ENCODE results near the gene GNA15. TPM values are rescaled to one million over a fixed set of nuclear protein-coding genes. Genes with fewer than 3 reads are reported as not detected.
"Not testable (repeated sequence)": the region's sequence is repeated elsewhere in the genome, so short reads cannot be mapped to it uniquely, and the experiment has no call there.

Gene GNA15
- total RNA-seq, 2 donors from 2014 or later = 202 to 297 TPM

GRCh38 chr19:3190921-3191805 is 55.3 kb downstream of the GNA15 start:
- H3K27me3 Mint-ChIP-seq = no peaks in the 10 kb centered on the region
- H3K4me1 Mint-ChIP-seq = peaks cover 16% of the 10 kb centered on the region
- H3K9me3 Mint-ChIP-seq = no peaks in the 10 kb centered on the region
- no peak overlapping the region for H3K27ac Mint-ChIP-seq
- ATAC-seq (replicated peaks) = no peak
- H3K36me3 Mint-ChIP-seq (ENCODE audit: low read depth) = peaks cover 54% of the 10 kb centered on the region
- no peak overlapping the region for H3K4me3 Mint-ChIP-seq

GRCh38 chr19:3191806-3192104 is 55.9 kb downstream of the GNA15 start:
- not testable (repeated sequence) for H3K27me3 Mint-ChIP-seq, H3K27ac Mint-ChIP-seq

GRCh38 chr19:3192228-3192635 is 56.4 kb downstream of the GNA15 start:
- no peak for ATAC-seq (replicated peaks)
- peaks cover 46% of the 10 kb centered on the region for H3K36me3 Mint-ChIP-seq (ENCODE audit: low read depth)
- no peaks in the 10 kb centered on the region for H3K9me3 Mint-ChIP-seq

More at GRCh38 chr19:3191806-3192104, 55.9 kb downstream of the GNA15 start:
- peaks cover 15% of the 10 kb centered on the region for H3K4me1 Mint-ChIP-seq
- not testable (repeated sequence) for H3K4me3 Mint-ChIP-seq; ATAC-seq (replicated peaks); H3K9me3 Mint-ChIP-seq
- H3K36me3 Mint-ChIP-seq (ENCODE audit: low read depth) = peaks cover 50% of the 10 kb centered on the region

GRCh38 chr19:3192684-3193083 is 56.9 kb downstream of the GNA15 start:
- Mint-ChIP-seq H3K9me3 (no peaks in the 10 kb centered on the region), H3K27me3 (no peaks in the 10 kb centered on the region)

More at GRCh38 chr19:3192228-3192635, 56.4 kb downstream of the GNA15 start:
- no peak overlapping the region for H3K4me3 Mint-ChIP-seq
- peaks cover 10% of the 10 kb centered on the region for H3K4me1 Mint-ChIP-seq
- no peak overlapping the region for H3K27ac Mint-ChIP-seq
- H3K27me3 Mint-ChIP-seq = no peaks in the 10 kb centered on the region

GRCh38 chr19:3193256-3194105 is 57.6 kb downstream of the GNA15 start:
- Mint-ChIP-seq H3K27ac (no peak overlapping the region), H3K36me3 (ENCODE audit: low read depth) (peaks cover 35% of the 10 kb centered on the region), H3K27me3 (no peaks in the 10 kb centered on the region), H3K4me1 (peaks cover 3% of the 10 kb centered on the region), H3K9me3 (no peaks in the 10 kb centered on the region), H3K4me3 (no peak overlapping the region)
- ATAC-seq (replicated peaks) = no peak

More at GRCh38 chr19:3192684-3193083, 56.9 kb downstream of the GNA15 start:
- no peak overlapping the region for H3K27ac Mint-ChIP-seq
- H3K4me3 Mint-ChIP-seq = no peak overlapping the region
- H3K36me3 Mint-ChIP-seq (ENCODE audit: low read depth) = peaks cover 43% of the 10 kb centered on the region
- H3K4me1 Mint-ChIP-seq = peaks cover 9% of the 10 kb centered on the region
- ATAC-seq (replicated peaks) = no peak

GRCh38 chr19:3194106-3195087 is 58.6 kb downstream of the GNA15 start:
- Mint-ChIP-seq H3K4me1 (no peaks in the 10 kb centered on the region), H3K27me3 (no peaks in the 10 kb centered on the region)

GRCh38 chr19:3196064-3196932 is 60.5 kb downstream of the GNA15 start:
- ATAC-seq (replicated peaks) = no peak
- Mint-ChIP-seq H3K36me3 (ENCODE audit: low read depth) (peaks cover 21% of the 10 kb centered on the region), H3K9me3 (no peaks in the 10 kb centered on the region)

More at GRCh38 chr19:3194106-3195087, 58.6 kb downstream of the GNA15 start:
- Mint-ChIP-seq H3K27ac (no peak overlapping the region), H3K36me3 (ENCODE audit: low read depth) (peaks cover 26% of the 10 kb centered on the region), H3K9me3 (no peaks in the 10 kb centered on the region), H3K4me3 (no peak overlapping the region)
- no peak for ATAC-seq (replicated peaks)

GRCh38 chr19:3196933-3197205 is 61.0 kb downstream of the GNA15 start:
- Mint-ChIP-seq H3K4me3 (no peak overlapping the region), H3K36me3 (ENCODE audit: low read depth) (peaks cover 21% of the 10 kb centered on the region), H3K4me1 (no peaks in the 10 kb centered on the region), H3K27ac (no peak overlapping the region), H3K9me3 (no peaks in the 10 kb centered on the region), H3K27me3 (no peaks in the 10 kb centered on the region)
- ATAC-seq (replicated peaks) = no peak

More at GRCh38 chr19:3196064-3196932, 60.5 kb downstream of the GNA15 start:
- H3K27ac Mint-ChIP-seq = no peak overlapping the region
- no peaks in the 10 kb centered on the region for H3K4me1 Mint-ChIP-seq
- H3K27me3 Mint-ChIP-seq = no peaks in the 10 kb centered on the region
- H3K4me3 Mint-ChIP-seq = no peak overlapping the region

- peaks cover 9% of the 10 kb centered on the region for H3K36me3 Mint-ChIP-seq (ENCODE audit: low read depth)
- H3K4me3 Mint-ChIP-seq = no peak overlapping the region
- no peaks in the 10 kb centered on the region for H3K27me3 Mint-ChIP-seq
- H3K4me1 Mint-ChIP-seq = no peaks in the 10 kb centered on the region
- ATAC-seq (replicated peaks) = no peak
- no peaks in the 10 kb centered on the region for H3K9me3 Mint-ChIP-seq
- no peak overlapping the region for H3K27ac Mint-ChIP-seq
Observed at GRCh38 chr19:3198901-3199700, 63.3 kb downstream of the GNA15 start.

GRCh38 chr19:3201072-3201700 is 65.4 kb downstream of the GNA15 start:
- Mint-ChIP-seq H3K9me3 (no peaks in the 10 kb centered on the region), H3K27ac (no peak overlapping the region), H3K4me3 (no peak overlapping the region), H3K36me3 (ENCODE audit: low read depth) (peaks cover 6% of the 10 kb centered on the region), H3K27me3 (no peaks in the 10 kb centered on the region), H3K4me1 (no peaks in the 10 kb centered on the region)
- no peak for ATAC-seq (replicated peaks)

GRCh38 chr19:3201911-3202310 is 66.1 kb downstream of the GNA15 start:
- ATAC-seq (replicated peaks) = no peak

GRCh38 chr19:3202346-3202745 is 66.5 kb downstream of the GNA15 start:
- Mint-ChIP-seq H3K27ac (no peak overlapping the region), H3K27me3 (no peaks in the 10 kb centered on the region), H3K9me3 (no peaks in the 10 kb centered on the region), H3K4me1 (no peaks in the 10 kb centered on the region), H3K36me3 (ENCODE audit: low read depth) (peaks cover 6% of the 10 kb centered on the region), H3K4me3 (no peak overlapping the region)
- no peak for ATAC-seq (replicated peaks)

More at GRCh38 chr19:3201911-3202310, 66.1 kb downstream of the GNA15 start:
- Mint-ChIP-seq H3K9me3 (no peaks in the 10 kb centered on the region), H3K36me3 (ENCODE audit: low read depth) (peaks cover 6% of the 10 kb centered on the region), H3K4me1 (no peaks in the 10 kb centered on the region), H3K27me3 (no peaks in the 10 kb centered on the region), H3K4me3 (no peak overlapping the region), H3K27ac (no peak overlapping the region)
